ENCODE results near the gene MTMR12.

The MTMR12 gene

DNA sequence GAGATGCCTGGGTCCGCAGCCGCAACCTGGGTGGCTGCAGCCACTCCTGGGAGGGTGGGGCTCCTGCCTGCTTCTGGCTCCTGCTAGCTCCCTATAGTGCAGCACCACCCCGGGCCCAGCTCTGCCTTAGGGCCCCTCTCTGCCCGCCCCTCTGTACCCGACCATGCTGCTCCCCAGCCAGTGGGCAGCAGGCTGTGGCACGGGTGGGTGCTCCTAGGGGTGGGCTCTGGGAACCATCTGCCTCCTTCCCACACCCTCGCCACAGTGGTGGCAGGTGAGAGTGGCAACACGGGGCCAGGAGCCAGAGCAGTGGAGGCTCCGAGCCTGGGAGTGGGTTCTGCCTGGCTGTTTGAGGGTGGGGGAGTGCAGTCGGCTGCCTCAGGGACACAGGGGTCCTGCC, 7.8 kb upstream of the MTMR12 start:
- Histone ChIP-seq H3K4me1 (ENCODE audit: insufficient read depth, low read length) (no peaks in the 10 kb centered on the region), H3K4me2 (ENCODE audit: insufficient read depth, low read length) (no peak overlapping the region), H3K27ac (ENCODE audit: low read length) (no peak overlapping the region), H3K9me3 (ENCODE audit: insufficient read depth, low read length, severe bottlenecking) (peaks cover 8% of the 10 kb centered on the region), H3K36me3 (ENCODE audit: insufficient read depth, low read length) (no peaks in the 10 kb centered on the region), H3K79me2 (ENCODE audit: insufficient read depth, low read length) (no peaks in the 10 kb centered on the region), H2AFZ (ENCODE audit: low read depth, low read length) (no peak overlapping the region), H3K27me3 (ENCODE audit: insufficient read depth, low read length, poor library complexity) (no peaks in the 10 kb centered on the region), H3K9ac (ENCODE audit: low read depth, low read length) (no peak overlapping the region), H4K20me1 (ENCODE audit: insufficient read depth, low read length) (no peaks in the 10 kb centered on the region), H3K4me3 (ENCODE audit: low read depth in 1 of 2, low read length in 2 of 2) (no peak overlapping the region)
- ATAC-seq (ENCODE audit: insufficient read depth, low read depth) (no peak), DNase-seq (no peak)
- TF ChIP-seq EZH2 (IDR thresholded peaks at IDR 0.05; ENCODE audit: borderline replicate concordance, low read depth, low read length, severe bottlenecking), result no peak
- TF ChIP-seq, protein P1, sequence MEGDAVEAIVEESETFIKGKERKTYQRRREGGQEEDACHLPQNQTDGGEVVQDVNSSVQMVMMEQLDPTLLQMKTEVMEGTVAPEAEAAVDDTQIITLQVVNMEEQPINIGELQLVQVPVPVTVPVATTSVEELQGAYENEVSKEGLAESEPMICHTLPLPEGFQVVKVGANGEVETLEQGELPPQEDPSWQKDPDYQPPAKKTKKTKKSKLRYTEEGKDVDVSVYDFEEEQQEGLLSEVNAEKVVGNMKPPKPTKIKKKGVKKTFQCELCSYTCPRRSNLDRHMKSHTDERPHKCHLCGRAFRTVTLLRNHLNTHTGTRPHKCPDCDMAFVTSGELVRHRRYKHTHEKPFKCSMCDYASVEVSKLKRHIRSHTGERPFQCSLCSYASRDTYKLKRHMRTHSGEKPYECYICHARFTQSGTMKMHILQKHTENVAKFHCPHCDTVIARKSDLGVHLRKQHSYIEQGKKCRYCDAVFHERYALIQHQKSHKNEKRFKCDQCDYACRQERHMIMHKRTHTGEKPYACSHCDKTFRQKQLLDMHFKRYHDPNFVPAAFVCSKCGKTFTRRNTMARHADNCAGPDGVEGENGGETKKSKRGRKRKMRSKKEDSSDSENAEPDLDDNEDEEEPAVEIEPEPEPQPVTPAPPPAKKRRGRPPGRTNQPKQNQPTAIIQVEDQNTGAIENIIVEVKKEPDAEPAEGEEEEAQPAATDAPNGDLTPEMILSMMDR (IDR thresholded peaks at IDR 0.05; ENCODE audit: borderline replicate concordance, extremely low read depth, low read length, poor library complexity, severe bottlenecking), result no peak

DNA sequence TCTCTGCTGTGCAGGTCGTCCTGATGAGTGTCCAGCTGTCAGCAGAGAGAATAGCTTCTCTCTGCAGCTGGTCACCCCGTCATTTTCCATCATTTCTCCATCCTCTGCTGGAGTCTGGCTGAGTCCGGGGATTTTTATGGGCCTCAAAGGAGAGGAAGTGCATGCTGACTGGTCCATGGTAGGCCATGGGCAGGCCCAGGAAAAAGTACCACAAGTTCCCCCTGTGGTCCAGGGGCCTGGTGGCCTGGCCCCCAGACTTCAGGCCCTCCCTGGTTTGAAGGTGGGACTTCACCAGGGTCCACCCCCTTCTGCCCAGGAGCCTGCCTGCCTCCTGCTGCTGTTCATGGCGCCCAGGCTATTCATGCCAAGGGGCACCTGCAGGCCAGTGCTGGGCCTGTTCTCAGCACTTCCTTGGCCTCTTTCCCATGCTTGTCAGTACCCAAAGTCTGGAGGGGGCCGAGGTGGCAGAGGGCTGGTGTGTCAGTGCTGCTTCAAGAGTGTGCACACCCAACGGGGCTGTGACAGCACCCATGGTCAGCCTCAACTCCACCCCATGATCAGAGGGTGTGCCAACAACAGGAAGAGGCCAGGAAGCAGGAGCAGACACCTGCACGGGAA, 7.3 kb upstream of the MTMR12 start:
- no peak overlapping the region for H3K9ac ChIP-seq (ENCODE audit: low read depth, low read length)
- no peak for ATAC-seq (ENCODE audit: insufficient read depth, low read depth)
- H2AFZ ChIP-seq (ENCODE audit: low read depth, low read length), result no peak overlapping the region

DNA sequence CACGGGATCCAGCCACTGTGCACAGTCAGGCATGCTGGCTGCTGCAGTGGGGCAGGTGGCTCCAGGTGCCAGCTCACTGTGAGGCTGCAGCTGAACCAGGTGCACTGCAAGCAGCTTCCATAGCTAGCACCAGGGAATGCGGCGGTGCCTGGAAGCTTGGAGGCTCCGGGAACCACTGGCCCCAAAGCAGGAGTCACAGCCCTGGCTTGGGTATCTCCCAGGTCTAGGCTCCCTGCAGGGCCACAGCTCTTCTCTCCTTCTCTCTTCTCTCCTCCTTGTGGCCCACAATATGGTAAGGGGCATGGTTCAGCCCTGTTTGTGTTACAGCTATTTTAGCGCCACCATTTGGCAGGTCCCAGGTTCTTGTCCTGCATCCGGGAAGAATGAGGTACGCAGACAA, 6.7 kb upstream of the MTMR12 start:
- Histone ChIP-seq H3K4me1 (ENCODE audit: insufficient read depth, low read length) (no peaks in the 10 kb centered on the region), H3K4me3 (ENCODE audit: low read depth in 1 of 2, low read length in 2 of 2) (no peak overlapping the region), H3K4me2 (ENCODE audit: insufficient read depth, low read length) (no peak overlapping the region), H2AFZ (ENCODE audit: low read depth, low read length) (no peak overlapping the region), H3K27me3 (ENCODE audit: insufficient read depth, low read length, poor library complexity) (no peaks in the 10 kb centered on the region), H3K9me3 (ENCODE audit: insufficient read depth, low read length, severe bottlenecking) (peaks cover 8% of the 10 kb centered on the region), H3K79me2 (ENCODE audit: insufficient read depth, low read length) (no peaks in the 10 kb centered on the region), H3K27ac (ENCODE audit: low read length) (no peak overlapping the region), H3K36me3 (ENCODE audit: insufficient read depth, low read length) (no peaks in the 10 kb centered on the region), H4K20me1 (ENCODE audit: insufficient read depth, low read length) (no peaks in the 10 kb centered on the region), H3K9ac (ENCODE audit: low read depth, low read length) (no peak overlapping the region)
- ATAC-seq (ENCODE audit: insufficient read depth, low read depth), result no peak
- TF ChIP-seq, protein P1 (IDR thresholded peaks at IDR 0.05; ENCODE audit: borderline replicate concordance, extremely low read depth, low read length, poor library complexity, severe bottlenecking), result no peak
- TF ChIP-seq EZH2 (IDR thresholded peaks at IDR 0.05; ENCODE audit: borderline replicate concordance, low read depth, low read length, severe bottlenecking), result no peak
- no peak for DNase-seq

More for the DNA sequence above, 7.3 kb upstream of the MTMR12 start:
- no peaks in the 10 kb centered on the region for H3K4me1 ChIP-seq (ENCODE audit: insufficient read depth, low read length)
- H4K20me1 ChIP-seq (ENCODE audit: insufficient read depth, low read length), result no peaks in the 10 kb centered on the region
- TF ChIP-seq, protein P1 (IDR thresholded peaks at IDR 0.05; ENCODE audit: borderline replicate concordance, extremely low read depth, low read length, poor library complexity, severe bottlenecking), result no peak
- no peak for TF ChIP-seq EZH2 (IDR thresholded peaks at IDR 0.05; ENCODE audit: borderline replicate concordance, low read depth, low read length, severe bottlenecking)
- DNase-seq, result no peak
- no peak overlapping the region for H3K4me3 ChIP-seq (ENCODE audit: low read depth in 1 of 2, low read length in 2 of 2)
- H3K9me3 ChIP-seq (ENCODE audit: insufficient read depth, low read length, severe bottlenecking), result peaks cover 8% of the 10 kb centered on the region
- no peaks in the 10 kb centered on the region for H3K27me3 ChIP-seq (ENCODE audit: insufficient read depth, low read length, poor library complexity)
- no peak overlapping the region for H3K27ac ChIP-seq (ENCODE audit: low read length)
- no peak overlapping the region for H3K4me2 ChIP-seq (ENCODE audit: insufficient read depth, low read length)
- H3K79me2 ChIP-seq (ENCODE audit: insufficient read depth, low read length), result no peaks in the 10 kb centered on the region
- no peaks in the 10 kb centered on the region for H3K36me3 ChIP-seq (ENCODE audit: insufficient read depth, low read length)
